Adrenal gland (tissue), 5 donors: ENCODE results near the gene MAGI1.

Source experiments
- CTCF ChIP-seq, 6 experiments: fragments of 450-650 bp in 4 of 6; fragments of 200-600 bp in 2 of 6; sonication (generic) in 1 of 6; IDR thresholded peaks; 1 replicate in 5 of 6; 2 replicates in 1 of 6; pipeline versions ENCODE4 v1.5.1 to v1.8.0; 2016 to 2021; ENCODE audit warnings: antibody characterized with exemption in 6 of 6, mild to moderate bottlenecking in 2 of 6, moderate library complexity in 1 of 6
- POLR2A ChIP-seq, 2 donors: fragments of 450-650 bp; IDR thresholded peaks; one replicate each; pipeline ENCODE4 v1.6.1; 2017; ENCODE audit warnings: antibody characterized with exemption in 2 of 2, mild to moderate bottlenecking in 2 of 2, moderate library complexity in 1 of 2
- donor health status: DM: no; HTN: no; CAD: no.

- TF ChIP-seq CTCF (IDR thresholded peaks at IDR 0.05): no peak
- no peak for TF ChIP-seq POLR2A (IDR thresholded peaks at IDR 0.05)
Observed at GRCh38 chr3:65945480-65945879, 93.2 kb downstream of the MAGI1 start.
